ENCODE results near the gene NRXN3. TPM values are rescaled to one million over a fixed set of nuclear protein-coding genes. Genes with fewer than 3 reads are reported as not detected.

Gene NRXN3
- total RNA-seq, 2 experiments from 2014 or later, result not detected

GRCh38 chr14:79641371-79641770 is 1471.2 kb downstream of the NRXN3 start:
- no peak overlapping the region for H3K4me2 ChIP-seq (ENCODE audit: low read length)
- POLR2A ChIA-PET, result no interaction called here
- H3K9me3 ChIP-seq (ENCODE audit: low read length), result no peaks in the 10 kb centered on the region
- H3K36me3 ChIP-seq (ENCODE audit: insufficient read depth, low read length), result no peaks in the 10 kb centered on the region
- H3K79me2 ChIP-seq (ENCODE audit: insufficient read depth, low read depth, low read length), result no peaks in the 10 kb centered on the region
- no peak overlapping the region for H3K27ac ChIP-seq (ENCODE audit: low read depth, low read length, poor library complexity, severe bottlenecking)
- H2AFZ ChIP-seq (ENCODE audit: low read length), result no peak overlapping the region
- TF ChIP-seq CTCF (conservative IDR thresholded peaks at IDR 0.05; ENCODE audit: low read length) (no peak), EZH2phosphoT487 (IDR thresholded peaks at IDR 0.05; ENCODE audit: borderline replicate concordance, low read depth, low read length) (no peak)
- no peak for DNase-seq (ENCODE audit: low spot score)
- no peak overlapping the region for H3K4me3 ChIP-seq (ENCODE audit: low read depth, low read length, poor library complexity, severe bottlenecking)
- no peaks in the 10 kb centered on the region for H3K9me2 ChIP-seq (ENCODE audit: insufficient read depth, low read length)
- no peaks in the 10 kb centered on the region for H3K4me1 ChIP-seq (ENCODE audit: insufficient read depth, low read length, poor library complexity, severe bottlenecking)
- CTCF ChIA-PET (ENCODE audit: unreplicated experiment), result no interaction called here
- H4K20me1 ChIP-seq (ENCODE audit: insufficient read depth, low read length), result no peaks in the 10 kb centered on the region
- intact Hi-C loops (cut with micrococcal nuclease; ENCODE audit: unreplicated experiment), result no loop called here
- BruUV-seq (replicated peaks), result no TSS peak

GRCh38 chr14:79643132-79643531 is 1473.0 kb downstream of the NRXN3 start:
- CTCF ChIA-PET (ENCODE audit: unreplicated experiment), result no interaction called here
- no peaks in the 10 kb centered on the region for H4K20me1 ChIP-seq (ENCODE audit: insufficient read depth, low read length)

More at GRCh38 chr14:79643132-79643531, 1473.0 kb downstream of the NRXN3 start:
- no peaks in the 10 kb centered on the region for H3K79me2 ChIP-seq (ENCODE audit: insufficient read depth, low read depth, low read length)
- no peak overlapping the region for H3K4me2 ChIP-seq (ENCODE audit: low read length)
- no peak for DNase-seq (ENCODE audit: low spot score)
- BruUV-seq (replicated peaks), result no TSS peak
- TF ChIP-seq CTCF (conservative IDR thresholded peaks at IDR 0.05; ENCODE audit: low read length) (no peak), EZH2phosphoT487 (IDR thresholded peaks at IDR 0.05; ENCODE audit: borderline replicate concordance, low read depth, low read length) (no peak)
- H3K4me1 ChIP-seq (ENCODE audit: insufficient read depth, low read length, poor library complexity, severe bottlenecking), result no peaks in the 10 kb centered on the region
- no peak overlapping the region for H3K4me3 ChIP-seq (ENCODE audit: low read depth, low read length, poor library complexity, severe bottlenecking)
- intact Hi-C loops (cut with micrococcal nuclease; ENCODE audit: unreplicated experiment), result no loop called here
- no peaks in the 10 kb centered on the region for H3K36me3 ChIP-seq (ENCODE audit: insufficient read depth, low read length)
- H3K27ac ChIP-seq (ENCODE audit: low read depth, low read length, poor library complexity, severe bottlenecking), result no peak overlapping the region
- no peaks in the 10 kb centered on the region for H3K9me3 ChIP-seq (ENCODE audit: low read length)
- H3K9me2 ChIP-seq (ENCODE audit: insufficient read depth, low read length), result no peaks in the 10 kb centered on the region
- POLR2A ChIA-PET, result interaction anchor here (0.6 kb wide), 1 partner anchor 105 kb away, joined by 4 read pairs; no protein-coding TSS in a partner anchor
- no peak overlapping the region for H2AFZ ChIP-seq (ENCODE audit: low read length)
